Prostate gland (tissue), 2 donors: ENCODE data around the gene TECTA. TPM values are rescaled to one million over a fixed set of nuclear protein-coding genes. Genes with fewer than 3 reads are reported as not detected.

Experiments
- DNase-seq: peaks from one replicate; pipeline ENCODE4 v3.0.0-alpha.2; 2019; ENCODE audit warnings: low spot score
- H3K27ac ChIP-seq, 2 donors: fragments of 200-600 bp; sonication (generic); 2 replicates each; pipeline ENCODE4 v1.5.1; 2017 to 2019
- H3K27me3 ChIP-seq: fragments of 200-600 bp; sonication (generic); replicated peaks from 2 replicates; pipeline ENCODE4 v1.5.1; 2019; ENCODE audit not compliant: insufficient read depth
- H3K36me3 ChIP-seq, 2 donors: fragments of 200-600 bp; sonication (generic); 1 replicate in 1 of 2; 2 replicates in 1 of 2; pipeline versions ENCODE4 v1.5.1 to v1.8.1; 2017 to 2019
- H3K4me1 ChIP-seq: fragments of 200-600 bp; sonication (generic); replicated peaks from 2 replicates; pipeline ENCODE4 v1.5.1; 2019
- H3K4me3 ChIP-seq, 2 donors: fragments of 200-600 bp; sonication (generic); 2 replicates each; pipeline ENCODE4 v1.5.1; 2017 to 2019
- H3K9me3 ChIP-seq: fragments of 200-600 bp; sonication (generic); 2 replicates; pipeline ENCODE4 v1.5.1; 2017
- CTCF ChIP-seq, 4 experiments: fragments of 200-600 bp in 2 of 4; fragments of 450-650 bp in 2 of 4; sonication (generic) in 2 of 4; IDR thresholded peaks; 1 replicate in 3 of 4; 2 replicates in 1 of 4; pipeline ENCODE4 v1.5.1; 2016 to 2019; ENCODE audit warnings: antibody characterized with exemption in 4 of 4, mild to moderate bottlenecking in 2 of 4, moderate library complexity in 2 of 4
- POLR2A ChIP-seq: fragments of 450-650 bp; IDR thresholded peaks from one replicate; pipeline ENCODE4 v1.6.1; 2016; ENCODE audit warnings: antibody characterized with exemption, mild to moderate bottlenecking
- POLR2AphosphoS5 ChIP-seq: sonication (generic); formaldehyde crosslinking; IDR thresholded peaks from one replicate; pipeline ENCODE4 v1.6.1; 2017; ENCODE audit warnings: antibody characterized with exemption
- WGBS: methylation state at CpG from one replicate; pipeline ENCODE4 v1.1.5; 2018; 5-methylcytosine and 5-hydroxymethylcytosine counted together
- intact Hi-C: fragments of 100-400 bp; cut with DNase I; formaldehyde crosslinking; loops from one replicate; pipeline ENCODE4 v1.14.2; 2022
- total RNA-seq, 2 donors: library from RNA; depleted of rRNA; stranded (reverse); fragments of >200 nt; gene quantifications; one replicate each; pipeline ENCODE4 v1.1.0, GENCODE V29; 2016

Gene TECTA
- total RNA-seq, 2 donors from 2014 or later = 0.41 to 1.6 TPM

DNA sequence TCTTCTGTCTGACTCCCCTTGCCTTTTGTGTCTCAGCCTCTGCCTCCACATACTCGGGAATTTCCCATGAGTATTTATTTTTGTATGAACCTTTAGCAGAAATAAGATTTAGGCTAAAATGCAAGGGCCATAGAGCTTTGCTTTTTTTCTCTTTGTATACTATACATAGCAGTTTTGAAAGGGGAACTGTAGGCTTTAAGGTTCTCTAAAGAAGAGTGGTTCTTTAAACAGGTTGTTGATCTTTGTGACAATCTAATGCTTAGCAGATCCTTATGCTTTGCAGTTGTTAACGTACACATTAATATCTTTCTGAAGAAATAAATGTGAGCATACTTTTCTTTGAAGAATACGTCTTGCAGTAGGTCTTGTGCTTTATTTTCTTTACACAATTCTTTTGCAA lies 42.1 kb upstream of the TECTA start:
- H3K4me3 ChIP-seq = no peak overlapping the region
- no peaks in the 10 kb centered on the region for H3K4me1 ChIP-seq
- WGBS = 89% methylated on average over 3 of the region's 3 CpGs
- H3K27me3 ChIP-seq = no peaks in the 10 kb centered on the region
- intact Hi-C loops = no loop called here
- no peak overlapping the region for H3K27ac ChIP-seq
- no peaks in the 10 kb centered on the region for H3K9me3 ChIP-seq
- no peaks in the 10 kb centered on the region for H3K36me3 ChIP-seq
- DNase-seq = no peak
- TF ChIP-seq CTCF (IDR thresholded peaks at IDR 0.05) (no peak), POLR2AphosphoS5 (no peak), POLR2A (no peak)

DNA sequence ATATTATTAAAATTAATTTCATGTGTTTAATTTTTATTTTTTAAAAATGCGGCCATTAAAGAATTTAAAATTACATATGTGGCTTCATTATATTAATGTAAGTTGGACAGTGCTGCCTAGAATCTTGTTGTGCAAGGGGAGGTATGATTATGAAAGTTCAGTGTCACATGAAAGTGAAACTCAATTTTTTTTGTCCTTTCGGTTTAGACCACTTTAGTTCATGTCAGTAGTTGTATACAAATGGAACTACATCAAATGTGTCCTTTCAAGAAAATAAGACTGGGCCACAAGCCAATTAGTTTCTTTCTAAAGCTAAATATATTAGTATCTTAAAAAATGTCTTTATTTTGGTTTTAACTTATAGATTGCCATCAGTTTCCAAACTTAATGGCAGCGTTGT lies 41.4 kb upstream of the TECTA start:
- intact Hi-C loops = no loop called here
- TF ChIP-seq POLR2AphosphoS5 = no peak
- TF ChIP-seq POLR2A = no peak

GRCh38 chr11:121063728-121064127 lies 37.3 kb upstream of the TECTA start:
- no peak overlapping the region for H3K27ac ChIP-seq
- peak in 1 of 4 experiments; percentile 19 for TF ChIP-seq CTCF (IDR thresholded peaks at IDR 0.05)
- TF ChIP-seq POLR2A = no peak
- TF ChIP-seq POLR2AphosphoS5 = no peak
- H3K4me1 ChIP-seq = no peaks in the 10 kb centered on the region
- WGBS = 85% methylated on average over 2 of the region's 2 CpGs
- H3K36me3 ChIP-seq = no peaks in the 10 kb centered on the region
- DNase-seq = no peak
- no peak overlapping the region for H3K4me3 ChIP-seq
- no peaks in the 10 kb centered on the region for H3K27me3 ChIP-seq
- intact Hi-C loops = no loop called here
- no peaks in the 10 kb centered on the region for H3K9me3 ChIP-seq

More for the DNA sequence above, 41.4 kb upstream of the TECTA start:
- 89% methylated on average over 3 of the region's 3 CpGs for WGBS
- no peaks in the 10 kb centered on the region for H3K36me3 ChIP-seq
- no peaks in the 10 kb centered on the region for H3K9me3 ChIP-seq
- no peaks in the 10 kb centered on the region for H3K4me1 ChIP-seq
- no peak overlapping the region for H3K4me3 ChIP-seq
- no peak for DNase-seq
- no peaks in the 10 kb centered on the region for H3K27me3 ChIP-seq
- no peak overlapping the region for H3K27ac ChIP-seq

GRCh38 chr11:121066623-121067022 lies 34.4 kb upstream of the TECTA start:
- Histone ChIP-seq H3K9me3 (no peaks in the 10 kb centered on the region), H3K27ac (no peak overlapping the region), H3K4me1 (no peaks in the 10 kb centered on the region), H3K27me3 (no peaks in the 10 kb centered on the region), H3K4me3 (no peak overlapping the region), H3K36me3 (no peaks in the 10 kb centered on the region)
- 89% methylated on average over 3 of the region's 3 CpGs for WGBS
- no peak for TF ChIP-seq POLR2A
- no peak for TF ChIP-seq POLR2AphosphoS5
- no peak for TF ChIP-seq CTCF (IDR thresholded peaks at IDR 0.05)
- intact Hi-C loops = no loop called here
- DNase-seq = no peak

DNA sequence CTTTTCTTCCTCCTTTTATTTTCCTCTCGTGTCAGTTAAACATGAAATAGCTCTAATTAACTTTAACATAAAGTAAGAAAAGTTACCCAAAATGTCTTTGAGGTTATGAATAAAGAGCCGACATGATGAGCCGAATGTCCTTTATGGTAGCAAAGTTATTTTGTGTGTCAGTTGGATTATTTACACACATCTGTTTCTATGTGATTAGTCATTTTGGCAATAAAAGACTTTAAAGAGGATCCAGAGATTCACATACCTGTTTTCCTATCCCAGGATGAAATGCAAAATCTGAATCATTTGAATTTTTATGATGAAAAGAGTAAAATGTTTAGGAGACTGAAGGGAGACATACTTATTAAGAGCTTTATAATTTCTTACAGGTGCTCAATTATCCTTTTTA lies 34.0 kb upstream of the TECTA start:
- TF ChIP-seq CTCF (IDR thresholded peaks at IDR 0.05) (no peak), POLR2AphosphoS5 (no peak), POLR2A (no peak)
- no peak for DNase-seq
- no peaks in the 10 kb centered on the region for H3K9me3 ChIP-seq
- H3K27me3 ChIP-seq = no peaks in the 10 kb centered on the region
- no peak overlapping the region for H3K4me3 ChIP-seq
- H3K4me1 ChIP-seq = no peaks in the 10 kb centered on the region
- no peaks in the 10 kb centered on the region for H3K36me3 ChIP-seq
- no peak overlapping the region for H3K27ac ChIP-seq
- intact Hi-C loops = no loop called here
- 43% methylated on average over 3 of the region's 3 CpGs for WGBS
